Ascending aorta (tissue), 2 donors: ENCODE data around the gene PGBD5. TPM values are rescaled to one million over a fixed set of nuclear protein-coding genes. Genes with fewer than 3 reads are reported as not detected.

Experiments used
- DNase-seq, 2 donors: peaks; one replicate each; pipeline ENCODE4 v3.0.0-alpha.2; 2019; ENCODE audit warnings: low spot score in 2 of 2
- H3K27ac ChIP-seq, 2 donors: fragments of 200-600 bp; sonication (generic); one replicate each; pipeline ENCODE4 v1.5.1; 2016 to 2017; ENCODE audit warnings: mild to moderate bottlenecking in 1 of 2
- H3K27me3 ChIP-seq: fragments of 200-600 bp; sonication (generic); one replicate; pipeline ENCODE4 v1.5.1; 2017
- H3K36me3 ChIP-seq, 2 donors: fragments of 200-600 bp; sonication (generic); one replicate each; pipeline ENCODE4 v1.5.1; 2016
- H3K4me1 ChIP-seq, 2 donors: fragments of 200-600 bp; sonication (generic); one replicate each; pipeline ENCODE4 v1.5.1; 2016 to 2017; ENCODE audit warnings: mild to moderate bottlenecking in 1 of 2
- H3K4me3 ChIP-seq, 2 donors: fragments of 200-600 bp; sonication (generic); one replicate each; pipeline ENCODE4 v1.5.1; 2016 to 2017; ENCODE audit warnings: mild to moderate bottlenecking in 1 of 2
- H3K9me3 ChIP-seq, 2 donors: fragments of 200-600 bp; sonication (generic); one replicate each; pipeline ENCODE4 v1.5.1; 2016
- intact Hi-C: fragments of 100-400 bp; cut with DNase I; formaldehyde crosslinking; loops from one replicate; pipeline ENCODE4 v1.15.1; 2023
- total RNA-seq: library from RNA; depleted of rRNA; stranded (reverse); fragments of >200 nt; gene quantifications from one replicate; pipeline ENCODE4 v1.1.0, GENCODE V29; 2016
- TF ChIP-seq, protein P1 (sequence below), 3 experiments: fragments of 200-600 bp in 2 of 3; fragments of 450-650 bp in 1 of 3; sonication (generic) in 2 of 3; IDR thresholded peaks; one replicate each; pipeline ENCODE4 v1.5.1; 2016 to 2019; ENCODE audit warnings: antibody characterized with exemption in 3 of 3, mild to moderate bottlenecking in 1 of 3, moderate library complexity in 1 of 3

PGBD5 gene
- total RNA-seq, 1 donor from 2014 or later: not detected

DNA sequence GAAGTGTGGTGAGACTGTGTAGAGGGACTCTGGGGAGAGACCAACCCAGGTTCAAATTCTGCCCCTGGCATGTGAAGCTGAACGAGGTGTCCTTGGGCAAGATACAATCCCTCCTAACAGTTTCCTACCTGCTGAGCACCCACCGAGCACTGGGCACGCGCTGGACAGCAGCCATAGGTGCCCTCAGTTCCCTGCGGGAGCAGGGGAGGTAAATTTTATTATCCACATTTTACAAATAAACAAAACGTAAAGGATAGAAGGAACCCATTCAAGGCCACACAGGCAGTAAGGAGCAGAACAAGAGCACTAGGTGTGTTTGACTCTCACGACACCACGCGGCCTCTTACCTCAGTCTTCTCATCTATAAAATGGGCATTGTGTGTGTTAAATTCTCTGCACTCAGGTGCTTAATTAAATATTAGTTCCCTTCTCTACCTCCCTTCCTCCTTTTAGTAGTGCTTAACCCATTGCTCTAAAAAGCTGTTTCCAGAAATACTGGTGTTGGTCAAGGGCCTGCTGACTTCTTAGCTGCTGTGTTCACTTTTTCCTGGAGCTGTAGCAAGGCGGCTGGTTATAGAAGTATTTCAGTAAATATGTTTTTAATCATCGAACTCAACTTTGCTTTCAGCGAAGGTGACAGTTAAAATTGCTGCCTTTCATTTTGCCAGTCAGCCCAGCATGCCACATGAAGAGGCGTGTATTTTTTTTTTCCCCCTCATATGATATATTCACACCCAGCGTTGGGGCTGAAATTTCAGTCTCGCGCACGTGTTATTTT, 41.6 kb downstream of the PGBD5 start:
- intact Hi-C loops: no loop called here
- Histone ChIP-seq H3K36me3 (no peaks in the 10 kb centered on the region), H3K27ac (no peak overlapping the region), H3K4me1 (no peaks in the 10 kb centered on the region), H3K9me3 (peaks cover 0 to 3% of the 10 kb centered on the region in 2 donors), H3K4me3 (no peak overlapping the region), H3K27me3 (no peaks in the 10 kb centered on the region)
- DNase-seq: no peak
- TF ChIP-seq, protein P1, sequence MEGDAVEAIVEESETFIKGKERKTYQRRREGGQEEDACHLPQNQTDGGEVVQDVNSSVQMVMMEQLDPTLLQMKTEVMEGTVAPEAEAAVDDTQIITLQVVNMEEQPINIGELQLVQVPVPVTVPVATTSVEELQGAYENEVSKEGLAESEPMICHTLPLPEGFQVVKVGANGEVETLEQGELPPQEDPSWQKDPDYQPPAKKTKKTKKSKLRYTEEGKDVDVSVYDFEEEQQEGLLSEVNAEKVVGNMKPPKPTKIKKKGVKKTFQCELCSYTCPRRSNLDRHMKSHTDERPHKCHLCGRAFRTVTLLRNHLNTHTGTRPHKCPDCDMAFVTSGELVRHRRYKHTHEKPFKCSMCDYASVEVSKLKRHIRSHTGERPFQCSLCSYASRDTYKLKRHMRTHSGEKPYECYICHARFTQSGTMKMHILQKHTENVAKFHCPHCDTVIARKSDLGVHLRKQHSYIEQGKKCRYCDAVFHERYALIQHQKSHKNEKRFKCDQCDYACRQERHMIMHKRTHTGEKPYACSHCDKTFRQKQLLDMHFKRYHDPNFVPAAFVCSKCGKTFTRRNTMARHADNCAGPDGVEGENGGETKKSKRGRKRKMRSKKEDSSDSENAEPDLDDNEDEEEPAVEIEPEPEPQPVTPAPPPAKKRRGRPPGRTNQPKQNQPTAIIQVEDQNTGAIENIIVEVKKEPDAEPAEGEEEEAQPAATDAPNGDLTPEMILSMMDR (IDR thresholded peaks at IDR 0.05): no peak

DNA sequence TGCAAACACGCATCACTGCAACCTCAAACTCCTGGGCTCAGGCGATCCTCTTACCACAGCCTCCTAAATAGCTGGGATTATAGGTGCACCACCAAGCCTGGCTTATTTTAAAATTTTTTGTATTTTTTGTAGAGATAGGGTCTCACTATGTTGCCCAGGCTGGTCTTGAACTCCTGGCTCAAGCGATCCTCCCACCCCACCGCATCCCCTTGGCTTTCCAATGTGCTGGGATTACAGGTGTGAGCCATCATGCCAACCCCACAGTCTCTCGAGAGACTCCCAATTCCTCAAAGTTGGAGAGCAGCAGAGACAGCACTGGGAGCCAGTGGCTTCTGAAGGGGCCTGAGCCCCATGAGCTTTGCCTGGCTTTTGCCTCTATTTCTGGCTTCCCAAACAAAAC, 42.7 kb downstream of the PGBD5 start:
- Histone ChIP-seq H3K36me3 (no peaks in the 10 kb centered on the region), H3K27ac (no peak overlapping the region), H3K9me3 (peaks cover 0 to 8% of the 10 kb centered on the region in 2 donors), H3K27me3 (no peaks in the 10 kb centered on the region), H3K4me1 (no peaks in the 10 kb centered on the region), H3K4me3 (no peak overlapping the region)
- TF ChIP-seq, protein P1 (IDR thresholded peaks at IDR 0.05): no peak
- DNase-seq: no peak
- intact Hi-C loops: no loop called here

DNA sequence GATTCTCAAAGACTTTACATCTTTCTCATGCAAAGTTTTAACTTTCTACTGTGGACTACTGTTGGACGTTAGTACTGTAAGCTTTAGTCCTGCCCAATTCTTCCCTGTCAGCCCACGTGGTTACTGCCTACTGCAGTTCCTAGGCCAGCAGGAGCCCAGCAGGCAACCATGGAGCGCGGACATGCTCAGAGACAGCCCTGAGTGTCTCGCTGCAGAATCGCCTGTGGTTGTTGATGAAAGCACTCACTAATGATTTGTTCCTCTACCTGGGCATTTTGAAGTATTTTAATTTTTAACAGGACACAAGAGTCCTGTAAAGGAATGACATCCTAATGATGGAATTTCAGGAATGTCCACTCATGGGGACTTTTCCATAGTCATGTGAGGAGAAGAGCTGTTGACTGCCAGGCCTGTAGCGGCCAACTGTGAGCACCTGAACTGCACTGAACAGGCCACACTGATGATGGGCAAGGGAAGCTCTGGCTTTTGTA, 44.1 kb downstream of the PGBD5 start:
- Histone ChIP-seq H3K27me3 (no peaks in the 10 kb centered on the region), H3K4me1 (no peaks in the 10 kb centered on the region), H3K36me3 (no peaks in the 10 kb centered on the region), H3K4me3 (no peak overlapping the region), H3K27ac (no peak overlapping the region), H3K9me3 (peaks cover 0 to 8% of the 10 kb centered on the region in 2 donors)
- DNase-seq: no peak
- intact Hi-C loops: no loop called here
- TF ChIP-seq, protein P1 (IDR thresholded peaks at IDR 0.05): no peak

DNA sequence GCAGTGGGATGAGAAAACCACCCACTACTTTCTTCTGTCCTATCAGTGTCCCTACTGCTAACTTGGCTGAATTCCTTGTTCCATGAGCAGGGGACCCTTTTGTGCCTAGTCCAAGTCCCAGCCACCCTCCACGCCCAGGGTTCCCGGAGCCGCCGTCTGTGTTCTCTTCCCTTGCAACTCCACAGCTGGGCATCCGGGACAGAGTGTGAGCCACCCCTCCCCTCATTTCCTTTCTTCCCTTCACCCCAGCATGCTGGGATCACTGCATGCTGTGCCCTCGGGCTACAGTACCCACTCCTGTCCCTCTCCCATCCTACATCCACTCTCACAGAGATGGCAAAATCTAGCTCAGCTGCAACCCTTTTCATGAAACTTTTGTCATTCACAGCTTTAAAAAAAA, 44.5 kb downstream of the PGBD5 start:
- TF ChIP-seq, protein P1 (IDR thresholded peaks at IDR 0.05): no peak
- H3K27ac ChIP-seq: no peak overlapping the region
- no peaks in the 10 kb centered on the region for H3K27me3 ChIP-seq

DNA sequence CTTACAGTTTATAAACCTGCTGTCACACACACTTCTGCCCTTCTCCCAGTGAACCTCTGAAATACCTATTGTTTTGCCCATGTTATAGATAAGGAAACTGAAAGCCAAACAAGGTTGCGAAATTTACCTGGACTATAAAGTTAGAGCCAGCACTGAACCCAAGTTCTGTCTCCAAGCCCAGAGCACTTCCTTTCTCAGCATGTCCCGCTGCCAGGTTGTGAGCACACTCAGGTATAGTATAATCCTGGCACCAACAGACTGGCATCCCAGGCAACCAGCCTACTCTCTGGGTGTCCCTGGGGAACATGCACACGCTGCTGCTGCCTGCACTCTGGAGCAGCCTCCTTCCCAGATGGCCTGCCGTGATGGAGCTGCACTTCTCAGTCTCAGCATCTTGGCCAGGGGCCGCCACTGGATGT, 45.1 kb downstream of the PGBD5 start:
- DNase-seq: no peak
- no peak overlapping the region for H3K27ac ChIP-seq
- no peaks in the 10 kb centered on the region for H3K36me3 ChIP-seq
- no peaks in the 10 kb centered on the region for H3K4me1 ChIP-seq
- no peak overlapping the region for H3K4me3 ChIP-seq
- H3K9me3 ChIP-seq: peaks cover 0 to 8% of the 10 kb centered on the region in 2 donors
- no peaks in the 10 kb centered on the region for H3K27me3 ChIP-seq
- TF ChIP-seq, protein P1 (IDR thresholded peaks at IDR 0.05): no peak
- intact Hi-C loops: no loop called here

More for the DNA sequence above, 44.5 kb downstream of the PGBD5 start:
- no peaks in the 10 kb centered on the region for H3K4me1 ChIP-seq
- peaks cover 0 to 8% of the 10 kb centered on the region in 2 donors for H3K9me3 ChIP-seq
- no peak overlapping the region for H3K4me3 ChIP-seq
- intact Hi-C loops: no loop called here
- DNase-seq: no peak
- H3K36me3 ChIP-seq: no peaks in the 10 kb centered on the region
